Transverse colon (tissue), 4 donors: ENCODE measurements around the gene UCK2. TPM values are rescaled to one million over a fixed set of nuclear protein-coding genes. Genes with fewer than 3 reads are reported as not detected.

ENCODE experiments used
- DNase-seq: peaks from one replicate; pipeline ENCODE4 v3.0.0-alpha.2; 2019
- H3K27ac ChIP-seq, 4 donors: fragments of 200-600 bp; sonication (generic); 2 replicates each; pipeline ENCODE4 v1.5.1; 2016 to 2018; ENCODE audit warnings: inconsistent platforms in 4 of 4
- H3K27me3 ChIP-seq: fragments of 200-600 bp; sonication (generic); 2 replicates; pipeline ENCODE4 v1.5.1; 2017; ENCODE audit warnings: inconsistent platforms
- H3K36me3 ChIP-seq, 4 donors: fragments of 200-600 bp; sonication (generic); 2 replicates each; pipeline ENCODE4 v1.5.1; 2017 to 2019; ENCODE audit warnings: inconsistent platforms in 4 of 4
- H3K4me1 ChIP-seq, 4 donors: fragments of 200-600 bp; sonication (generic); 2 replicates each; pipeline ENCODE4 v1.5.1; 2017 to 2020; ENCODE audit warnings: inconsistent platforms in 4 of 4
- H3K4me3 ChIP-seq, 4 donors: fragments of 200-600 bp; sonication (generic); 1 replicate in 1 of 4; 2 replicates in 3 of 4; pipeline versions ENCODE4 v1.5.1 to v1.6.1; 2017 to 2019; ENCODE audit warnings: inconsistent platforms in 4 of 4
- H3K9me3 ChIP-seq, 2 donors: fragments of 200-600 bp; sonication (generic); 2 replicates each; pipeline ENCODE4 v1.5.1; 2017 to 2019; ENCODE audit warnings: inconsistent platforms in 2 of 2
- CTCF ChIP-seq, 5 experiments: fragments of 200-600 bp in 3 of 5; fragments of 450-650 bp in 2 of 5; sonication (generic) in 3 of 5; IDR thresholded peaks; 1 replicate in 2 of 5; 2 replicates in 3 of 5; pipeline ENCODE4 v1.5.1; 2016 to 2017; ENCODE audit warnings: antibody characterized with exemption in 5 of 5, inconsistent platforms in 3 of 5, mild to moderate bottlenecking in 2 of 5, moderate library complexity in 1 of 5
- EP300 ChIP-seq: sonication (generic); formaldehyde crosslinking; IDR thresholded peaks from one replicate; pipeline ENCODE4 v1.6.1; 2017; ENCODE audit warnings: antibody characterized with exemption, low read depth
- POLR2A ChIP-seq: fragments of 450-650 bp; IDR thresholded peaks from one replicate; pipeline ENCODE4 v1.6.1; 2016; ENCODE audit warnings: antibody characterized with exemption, mild to moderate bottlenecking, moderate library complexity
- POLR2AphosphoS5 ChIP-seq, 3 donors: sonication (generic); formaldehyde crosslinking; IDR thresholded peaks; one replicate each; pipeline ENCODE4 v1.6.1; 2016; ENCODE audit warnings: antibody characterized with exemption in 3 of 3
- WGBS, 2 donors: methylation state at CpG; one replicate each; pipeline ENCODE4 v1.1.5; 2018; ENCODE audit warnings: low coverage in 1 of 2; 5-methylcytosine and 5-hydroxymethylcytosine counted together
- in situ Hi-C, 4 donors: fragments of 200-750 bp; cut with MboI; loops; one replicate each; pipeline versions ENCODE4 v1.15.0 to v1.15.1; 2017; ENCODE audit warnings: low sequenced_read_pairs in 3 of 4, low pct_ligation_motif_present in 1 of 4, low pct_unique_long_range_greater_than_20kb in 1 of 4
- intact Hi-C: fragments of 100-400 bp; cut with DNase I; formaldehyde crosslinking; loops from one replicate; pipeline ENCODE4 v1.15.1; 2023; ENCODE audit warnings: low total_unique reads
- total RNA-seq, 4 donors: library from RNA; depleted of rRNA; stranded (reverse); fragments of >200 nt; gene quantifications; one replicate each; pipeline ENCODE4 v1.1.0, GENCODE V29; 2016

UCK2 gene
- total RNA-seq, 4 donors from 2014 or later = 18.9 to 96.5 (median 69.7) TPM

GRCh38 chr1:165816157-165816556 lies 11.3 kb upstream of the UCK2 start:
- WGBS, 2 donors = 66 to 80% methylated on average over 2 to 3 of the region's 3 CpGs
- in situ Hi-C loops (no loop called here), intact Hi-C loops (no loop called here)
- no peak overlapping the region for H3K27ac ChIP-seq
- no peak overlapping the region for H3K4me3 ChIP-seq
- no peaks in the 10 kb centered on the region for H3K36me3 ChIP-seq
- H3K4me1 ChIP-seq = no peaks in the 10 kb centered on the region
- no peak for DNase-seq
- H3K9me3 ChIP-seq = peaks cover 0 to 3% of the 10 kb centered on the region in 2 donors
- H3K27me3 ChIP-seq = no peaks in the 10 kb centered on the region
- TF ChIP-seq POLR2A = no peak
- TF ChIP-seq CTCF (IDR thresholded peaks at IDR 0.05) = no peak
- TF ChIP-seq POLR2AphosphoS5 (IDR thresholded peaks at IDR 0.05) = no peak
- TF ChIP-seq EP300 = no peak

- peaks cover 0 to 3% of the 10 kb centered on the region in 2 donors for H3K9me3 ChIP-seq
- DNase-seq = no peak
- no peak overlapping the region for H3K27ac ChIP-seq
- no peaks in the 10 kb centered on the region for H3K4me1 ChIP-seq
- TF ChIP-seq POLR2AphosphoS5 (IDR thresholded peaks at IDR 0.05) (no peak), EP300 (no peak), POLR2A (no peak), CTCF (IDR thresholded peaks at IDR 0.05) (no peak)
- in situ Hi-C loops = no loop called here
- 75 to 87% methylated on average over 8 to 13 of the region's 13 CpGs for WGBS, 2 donors
- no peaks in the 10 kb centered on the region for H3K27me3 ChIP-seq
- intact Hi-C loops = no loop called here
- no peaks in the 10 kb centered on the region for H3K36me3 ChIP-seq
- H3K4me3 ChIP-seq = no peak overlapping the region
These were observed 10.5 kb upstream of the UCK2 start for GRCh38 chr1:165816826-165817497.

GRCh38 chr1:165823552-165824268 lies 3.7 kb upstream of the UCK2 start:
- H3K4me1 ChIP-seq = peaks cover 0 to 8% (median 7%) of the 10 kb centered on the region in 4 donors
- no peaks in the 10 kb centered on the region for H3K36me3 ChIP-seq
- H3K4me3 ChIP-seq = no peak overlapping the region
- intact Hi-C loops = loop anchor here (10.0 kb wide), 1 partner anchor 91 kb away; no protein-coding TSS in a partner anchor
- H3K27ac ChIP-seq = no peak overlapping the region
- WGBS, 2 donors = 79 to 83% methylated on average over 4 of the region's 4 CpGs
- H3K9me3 ChIP-seq = no peaks in the 10 kb centered on the region
- in situ Hi-C loops = no loop called here
- DNase-seq = no peak
- TF ChIP-seq POLR2A = no peak
- TF ChIP-seq EP300 = no peak
- TF ChIP-seq CTCF (IDR thresholded peaks at IDR 0.05) = no peak
- no peak for TF ChIP-seq POLR2AphosphoS5 (IDR thresholded peaks at IDR 0.05)
- H3K27me3 ChIP-seq = no peaks in the 10 kb centered on the region

GRCh38 chr1:165824269-165824643 lies 3.2 kb upstream of the UCK2 start:
- Histone ChIP-seq H3K27me3 (no peaks in the 10 kb centered on the region), H3K4me3 (no peak overlapping the region), H3K4me1 (peaks cover 2 to 11% (median 8%) of the 10 kb centered on the region in 4 donors), H3K36me3 (no peaks in the 10 kb centered on the region), H3K27ac (no peak overlapping the region), H3K9me3 (no peaks in the 10 kb centered on the region)
- no peak for DNase-seq
- 87 to 92% methylated on average over 1 of the region's 1 CpG for WGBS, 2 donors
- intact Hi-C loops = loop anchor here (10.0 kb wide), 1 partner anchor 91 kb away; no protein-coding TSS in a partner anchor
- in situ Hi-C loops = no loop called here
- TF ChIP-seq POLR2A (no peak), EP300 (no peak), POLR2AphosphoS5 (IDR thresholded peaks at IDR 0.05) (no peak), CTCF (IDR thresholded peaks at IDR 0.05) (no peak)
